MCF 10A (cell line): Measurements from ENCODE around the gene SUGCT. TPM values are rescaled to one million over a fixed set of nuclear protein-coding genes. Genes with fewer than 3 reads are reported as not detected.

Experiments used
- BruUV-seq: library from RNA; stranded (reverse); fragments of 400-500 nt; replicated peaks from 2 replicates; lab custom pipeline; 2021; lab: Mats Ljungman, UMichigan
- CTCF ChIA-PET: fragments of 300-600 bp; sonication (Branson Sonifier 250); formaldehyde crosslinking; extraction: SDS; loops from one replicate; lab custom pipeline; 2021; ENCODE audit warnings: antibody characterized with exemption, inconsistent platforms; lab: Yijun Ruan, JAX
- POLR2A ChIA-PET: fragments of 300-600, 350-650 bp; sonication (Branson Sonifier 250); formaldehyde crosslinking; extraction: SDS; loops from one replicate; lab custom pipeline; 2020; ENCODE audit warnings: antibody characterized with exemption, inconsistent platforms; lab: Yijun Ruan, JAX
- DNase-seq: peaks from one replicate; pipeline ENCODE4 v3.0.0-alpha.2; 2018; ENCODE audit not compliant: unreplicated experiment
- H3K27ac Mint-ChIP-seq: one replicate; pipeline ENCODE4 v1.8.0; 2022; ENCODE audit warnings: mild to moderate bottlenecking, low read depth, mixed read lengths; ENCODE audit not compliant: unreplicated experiment
- H3K27me3 Mint-ChIP-seq: one replicate; pipeline ENCODE4 v1.8.0; 2022; ENCODE audit warnings: mixed read lengths; ENCODE audit not compliant: insufficient read depth, unreplicated experiment
- H3K36me3 Mint-ChIP-seq: one replicate; pipeline ENCODE4 v1.8.0; 2022; ENCODE audit warnings: mild to moderate bottlenecking, moderate library complexity, mixed read lengths; ENCODE audit not compliant: insufficient read depth, unreplicated experiment
- H3K4me1 Mint-ChIP-seq: one replicate; pipeline ENCODE4 v1.8.0; 2022; ENCODE audit warnings: mixed read lengths; ENCODE audit not compliant: insufficient read depth, unreplicated experiment
- H3K4me3 Mint-ChIP-seq: one replicate; pipeline ENCODE4 v1.8.0; 2022; ENCODE audit warnings: mild to moderate bottlenecking, moderate library complexity, mixed read lengths; ENCODE audit not compliant: unreplicated experiment
- H3K9me3 Mint-ChIP-seq: one replicate; pipeline ENCODE4 v1.8.0; 2022; ENCODE audit warnings: mixed read lengths; ENCODE audit not compliant: unreplicated experiment
- CTCF ChIP-seq: fragments of 200-600 bp; IDR thresholded peaks from one replicate; pipeline ENCODE4 v1.8.0; 2022; ENCODE audit warnings: antibody characterized with exemption, mild to moderate bottlenecking; ENCODE audit not compliant: unreplicated experiment
- intact Hi-C: fragments of 100-400 bp; cut with micrococcal nuclease; formaldehyde crosslinking; loops from 2 replicates; pipeline ENCODE4 v1.14.1; 2022
- total RNA-seq: library from RNA; stranded (reverse); gene quantifications from 2 replicates; pipeline ENCODE4 v1.2.3, GENCODE V29; 2022

SUGCT gene
- total RNA-seq, 1 experiment from 2014 or later = 25.4 TPM

- ChIA-PET CTCF (interaction anchor here (0.8 to 3.1 kb wide), 4 partner anchors 351 to 1614 kb away, joined by 3 to 33 read pairs (median 4); no protein-coding TSS in a partner anchor), POLR2A (no interaction called here)
- intact Hi-C loops = no loop called here
- no peak for DNase-seq
- BruUV-seq = no TSS peak
- H3K9me3 Mint-ChIP-seq = no peaks in the 10 kb centered on the region
- no peaks in the 10 kb centered on the region for H3K36me3 Mint-ChIP-seq
- no peaks in the 10 kb centered on the region for H3K4me1 Mint-ChIP-seq
- no peak for TF ChIP-seq CTCF
- H3K4me3 Mint-ChIP-seq = no peak overlapping the region
- H3K27ac Mint-ChIP-seq = no peak overlapping the region
- no peaks in the 10 kb centered on the region for H3K27me3 Mint-ChIP-seq
These were observed 192.3 kb downstream of the SUGCT start for GRCh38 chr7:40327113-40327512.

GRCh38 chr7:40327873-40328272 is 193.1 kb downstream of the SUGCT start:
- Mint-ChIP-seq H3K27ac (peak overlapping the region; percentile 18), H3K4me1 (no peaks in the 10 kb centered on the region), H3K9me3 (no peaks in the 10 kb centered on the region), H3K27me3 (no peaks in the 10 kb centered on the region), H3K36me3 (no peaks in the 10 kb centered on the region), H3K4me3 (no peak overlapping the region)
- TF ChIP-seq CTCF = no peak
- ChIA-PET CTCF (interaction anchor here (0.6 to 4.8 kb wide), 4 partner anchors 8 to 1376 kb away, joined by 3 to 74 read pairs (median 9); partner anchors contain the start of gene INHBA), POLR2A (no interaction called here)
- BruUV-seq = no TSS peak
- intact Hi-C loops = loop anchor here (2.0 kb wide), 1 partner anchor 95 kb away; no protein-coding TSS in a partner anchor
- DNase-seq = no peak

- no peaks in the 10 kb centered on the region for H3K27me3 Mint-ChIP-seq
- peak; percentile 78 for TF ChIP-seq CTCF
- intact Hi-C loops = loop anchor here (1.0 to 10.0 kb wide), 6 partner anchors 97 to 1403 kb away; no protein-coding TSS in a partner anchor
- no peak overlapping the region for H3K27ac Mint-ChIP-seq
- H3K4me3 Mint-ChIP-seq = no peak overlapping the region
- peak; percentile 68 for DNase-seq
- no peaks in the 10 kb centered on the region for H3K9me3 Mint-ChIP-seq
- no TSS peak for BruUV-seq
- H3K36me3 Mint-ChIP-seq = no peaks in the 10 kb centered on the region
- POLR2A ChIA-PET = no interaction called here
- CTCF ChIA-PET = interaction anchor here (0.7 to 4.8 kb wide), 11 partner anchors 10 to 1397 kb away, joined by 3 to 74 read pairs (median 5); partner anchors contain the start of gene INHBA
- no peaks in the 10 kb centered on the region for H3K4me1 Mint-ChIP-seq
These were observed 194.9 kb downstream of the SUGCT start for GRCh38 chr7:40329601-40330153.

GRCh38 chr7:40330408-40330807 is 195.6 kb downstream of the SUGCT start:
- BruUV-seq = no TSS peak
- H3K9me3 Mint-ChIP-seq = peaks cover 1% of the 10 kb centered on the region
- H3K27me3 Mint-ChIP-seq = no peaks in the 10 kb centered on the region
- H3K27ac Mint-ChIP-seq = no peak overlapping the region
- intact Hi-C loops = loop anchor here (10.0 kb wide), 1 partner anchor 154 kb away; no protein-coding TSS in a partner anchor
- H3K4me1 Mint-ChIP-seq = no peaks in the 10 kb centered on the region
- ChIA-PET CTCF (interaction anchor here (0.6 to 4.8 kb wide), 19 partner anchors 10 to 1398 kb away, joined by 3 to 74 read pairs (median 4); partner anchors contain the start of gene INHBA), POLR2A (interaction anchor here (0.7 to 0.9 kb wide), 2 partner anchors 529 to 1374 kb away, joined by 3 to 4 read pairs; no protein-coding TSS in a partner anchor)
- H3K4me3 Mint-ChIP-seq = no peak overlapping the region
- DNase-seq = no peak
- no peak for TF ChIP-seq CTCF
- no peaks in the 10 kb centered on the region for H3K36me3 Mint-ChIP-seq
